Kidney (tissue), 14 donors: Measurements from ENCODE around the gene CDK7. TPM values are rescaled to one million over a fixed set of nuclear protein-coding genes. Genes with fewer than 3 reads are reported as not detected.

Experiments used
- DNase-seq, 5 donors: peaks; one replicate each; pipeline ENCODE4 v3.0.0-alpha.2; 2013 to 2020
- FAIRE-seq: peaks from 2 replicates; lab custom pipeline; 2012; peaks lifted over from hg19 to GRCh38; lab: Jason Lieb, UNC
- H3K27ac ChIP-seq, 2 donors: one replicate each; pipeline ENCODE4 v1.7.0; 2013; ENCODE audit warnings: low read depth in 2 of 2, low read length in 2 of 2, inconsistent platforms in 1 of 2
- H3K27me3 ChIP-seq: one replicate; pipeline ENCODE4 v1.7.1; 2013; ENCODE audit warnings: low read length, inconsistent platforms; ENCODE audit not compliant: control insufficient read depth, insufficient read depth
- H3K36me3 ChIP-seq, 3 donors: one replicate each; pipeline versions ENCODE4 v1.7.0 to v1.7.1; 2013; ENCODE audit warnings: low read length in 3 of 3, control low read depth in 1 of 3, inconsistent platforms in 1 of 3; ENCODE audit not compliant: insufficient read depth in 3 of 3, control insufficient read depth in 2 of 3
- H3K4me1 ChIP-seq, 3 donors: one replicate each; pipeline versions ENCODE4 v1.7.0 to v1.7.1; 2013; ENCODE audit warnings: low read length in 3 of 3, inconsistent platforms in 1 of 3, low read depth in 1 of 3; ENCODE audit not compliant: control insufficient read depth in 2 of 3, insufficient read depth in 2 of 3
- H3K4me3 ChIP-seq, 3 donors: one replicate each; pipeline versions ENCODE4 v1.7.0 to v1.8.1; 2013; ENCODE audit warnings: low read length in 3 of 3, control low read depth in 1 of 3, inconsistent platforms in 1 of 3
- H3K9ac ChIP-seq, 3 donors: one replicate each; pipeline versions ENCODE4 v1.7.0 to v1.7.1; 2013; ENCODE audit warnings: low read length in 3 of 3, control low read depth in 1 of 3, inconsistent platforms in 1 of 3
- H3K9me3 ChIP-seq, 3 donors: one replicate each; pipeline versions ENCODE4 v1.7.0 to v1.7.1; 2013; ENCODE audit warnings: low read length in 3 of 3, control low read depth in 1 of 3, inconsistent platforms in 1 of 3; ENCODE audit not compliant: control insufficient read depth in 2 of 3, insufficient read depth in 1 of 3
- CTCF ChIP-seq: IDR thresholded peaks from 3 replicates; pipeline ENCODE4 v1.5.1; 2012; ENCODE audit warnings: mild to moderate bottlenecking, moderate library complexity, borderline replicate concordance; ENCODE audit not compliant: insufficient read depth; ENCODE audit errors: extremely low read depth
- intact Hi-C: fragments of 100-400 bp; cut with DNase I; formaldehyde crosslinking; loops from one replicate; pipeline ENCODE4 v1.11.1; 2022
- polyA plus RNA-seq: library from polyadenylated mRNA; stranded (reverse); fragments of 350-450 nt; fragmentation: Illumina TruSeq; extraction: RNeasy Lipid Tissue Mini Kit (QIAGEN cat#74804); gene quantifications from one replicate; pipeline ENCODE4 v1.2.3, GENCODE V29; 2014; ENCODE audit warnings: low read depth, low replicate concordance; ENCODE audit not compliant: insufficient read depth
- total RNA-seq: library from RNA; stranded (reverse); fragmentation: NEBNext Ultra II Directional; extraction: Animal tissue kit (Norgen Biotek cat#: 25700); gene quantifications from one replicate; pipeline ENCODE4 v1.2.1, GENCODE V29; 2021
- donor health status: control.
- donor health status: control.
- donor health status: control.
- donor health status: control.
- donor health status: control.
- donor health status: DM: yes; HTN: yes; CAD: no.
- donor health status: Normal renal cell carcinoma (clear cell type).

CDK7 gene
- total and polyA plus RNA-seq, 2 donors from 2014 or later: 22.7 to 29.4 TPM

GRCh38 chr5:69209602-69210001 lies 25.1 kb upstream of the CDK7 start:
- FAIRE-seq (no peak), DNase-seq (no peak)
- no peak overlapping the region for H3K4me3 ChIP-seq
- no peaks in the 10 kb centered on the region for H3K27me3 ChIP-seq
- intact Hi-C loops: no loop called here
- no peak overlapping the region for H3K9ac ChIP-seq
- no peaks in the 10 kb centered on the region for H3K36me3 ChIP-seq
- no peak overlapping the region for H3K27ac ChIP-seq
- no peaks in the 10 kb centered on the region for H3K9me3 ChIP-seq
- TF ChIP-seq CTCF: no peak
- H3K4me1 ChIP-seq: no peaks in the 10 kb centered on the region

- Histone ChIP-seq H3K27ac (no peak overlapping the region), H3K36me3 (no peaks in the 10 kb centered on the region), H3K9me3 (no peaks in the 10 kb centered on the region), H3K4me3 (no peak overlapping the region), H3K4me1 (no peaks in the 10 kb centered on the region), H3K9ac (no peak overlapping the region), H3K27me3 (no peaks in the 10 kb centered on the region)
- intact Hi-C loops: no loop called here
- no peak for FAIRE-seq
- DNase-seq: no peak
- TF ChIP-seq CTCF: no peak
These were observed 23.5 kb upstream of the CDK7 start for GRCh38 chr5:69211200-69211599.

GRCh38 chr5:69212022-69212421 lies 22.7 kb upstream of the CDK7 start:
- no peaks in the 10 kb centered on the region for H3K9me3 ChIP-seq
- H3K4me1 ChIP-seq: no peaks in the 10 kb centered on the region
- H3K27ac ChIP-seq: no peak overlapping the region
- FAIRE-seq (no peak), DNase-seq (no peak)
- H3K9ac ChIP-seq: no peak overlapping the region
- no peaks in the 10 kb centered on the region for H3K27me3 ChIP-seq
- no peak for TF ChIP-seq CTCF
- no peaks in the 10 kb centered on the region for H3K36me3 ChIP-seq
- no peak overlapping the region for H3K4me3 ChIP-seq
- intact Hi-C loops: no loop called here
